Keratinocyte (primary cell): ENCODE results near the gene ACYP2. TPM values are rescaled to one million over a fixed set of nuclear protein-coding genes. Genes with fewer than 3 reads are reported as not detected.

Source experiments
- DNase-seq: peaks from one replicate; pipeline ENCODE4 v3.0.0-alpha.2; 2011; ENCODE audit warnings: low read depth, missing footprints, low spot score
- FAIRE-seq: peaks from 2 replicates; lab custom pipeline; 2011; peaks lifted over from hg19 to GRCh38; lab: Jason Lieb, UNC
- H2AFZ ChIP-seq: 2 replicates; pipeline ENCODE4 v1.6.0; 2012; ENCODE audit warnings: low read length, control low read depth, inconsistent platforms; ENCODE audit not compliant: control insufficient read depth
- H3K27ac ChIP-seq: 2 replicates; pipeline ENCODE4 v1.5.1; 2011; ENCODE audit warnings: low read length; ENCODE audit not compliant: control insufficient read depth, insufficient read depth
- H3K27me3 ChIP-seq: 3 replicates; pipeline ENCODE4 v1.6.0; 2011; ENCODE audit warnings: low read length; ENCODE audit not compliant: control insufficient read depth, insufficient read depth; ENCODE audit errors: extremely low read depth
- H3K36me3 ChIP-seq, 2 experiments: 2 replicates in 1 of 2; 3 replicates in 1 of 2; pipeline ENCODE4 v1.5.1; 2011; ENCODE audit warnings: low read length in 2 of 2, mild to moderate bottlenecking in 1 of 2; ENCODE audit not compliant: control insufficient read depth in 2 of 2, insufficient read depth in 2 of 2; ENCODE audit errors: extremely low read depth in 1 of 2
- H3K4me1 ChIP-seq: 3 replicates; pipeline ENCODE4 v1.5.1; 2011; ENCODE audit warnings: low read length; ENCODE audit not compliant: control insufficient read depth, insufficient read depth; ENCODE audit errors: extremely low read depth
- H3K4me2 ChIP-seq: 3 replicates; pipeline ENCODE4 v1.6.0; 2011; ENCODE audit warnings: low read depth, low read length; ENCODE audit not compliant: control insufficient read depth, insufficient read depth; ENCODE audit errors: extremely low read depth
- H3K4me3 ChIP-seq, 3 experiments: fragments of 200-600 bp in 1 of 3; sonication (generic) in 1 of 3; 2 replicates in 2 of 3; 3 replicates in 1 of 3; pipeline ENCODE4 v1.5.1; 2011 to 2016; ENCODE audit warnings: low read length in 3 of 3, mild to moderate bottlenecking in 3 of 3, control low read depth in 2 of 3, inconsistent platforms in 1 of 3, low read depth in 1 of 3, mixed read lengths in 1 of 3, mixed run types in 1 of 3, moderate library complexity in 1 of 3; ENCODE audit not compliant: control insufficient read depth in 2 of 3, insufficient read depth in 2 of 3; ENCODE audit errors: extremely low read depth in 1 of 3
- H3K79me2 ChIP-seq: 2 replicates; pipeline ENCODE4 v1.6.0; 2012; ENCODE audit warnings: low read length; ENCODE audit not compliant: control insufficient read depth, insufficient read depth
- H3K9ac ChIP-seq: 3 replicates; pipeline ENCODE4 v1.6.0; 2011; ENCODE audit warnings: low read length; ENCODE audit not compliant: control insufficient read depth, insufficient read depth; ENCODE audit errors: extremely low read depth
- H3K9me1 ChIP-seq: 3 replicates; pipeline ENCODE4 v1.6.0; 2011; ENCODE audit warnings: low read length; ENCODE audit not compliant: control insufficient read depth, insufficient read depth; ENCODE audit errors: extremely low read depth
- H3K9me3 ChIP-seq: 2 replicates; pipeline ENCODE4 v1.5.1; 2012; ENCODE audit warnings: low read depth, low read length; ENCODE audit not compliant: control insufficient read depth
- H4K20me1 ChIP-seq: 3 replicates; pipeline ENCODE4 v1.6.0; 2011; ENCODE audit warnings: low read length; ENCODE audit not compliant: control insufficient read depth, insufficient read depth; ENCODE audit errors: extremely low read depth
- CTCF ChIP-seq, 3 experiments: IDR thresholded peaks in 1 of 3; conservative IDR thresholded peaks in 1 of 3; optimal IDR thresholded peaks in 1 of 3; 2 replicates in 2 of 3; 3 replicates in 1 of 3; pipeline versions ENCODE3 to v1.5.1; 2011; ENCODE audit warnings: low read length in 3 of 3, mild to moderate bottlenecking in 3 of 3, moderate library complexity in 2 of 3, control low read depth in 1 of 3, inconsistent platforms in 1 of 3; ENCODE audit not compliant: insufficient read depth in 2 of 3; ENCODE audit errors: extremely low read depth in 1 of 3
- EZH2 ChIP-seq: IDR thresholded peaks from one replicate; pipeline ENCODE4 v1.6.1; 2012; ENCODE audit warnings: inconsistent platforms, mild to moderate bottlenecking, low read length, moderate library complexity
- dilution Hi-C: fragments of 300-500 bp; cut with MboI; formaldehyde crosslinking; loops from one replicate; pipeline ENCODE4 v1.7.0; 2020; ENCODE audit warnings: low sequenced_read_pairs; ENCODE audit not compliant: extremely low pct_ligation_motif_present
- polyA plus RNA-seq, 5 experiments: library from polyadenylated mRNA; depleted of rRNA in 3 of 5; stranded (reverse) in 3 of 5; stranded (forward) in 1 of 5; unstranded in 1 of 5; fragments of >200 nt; gene quantifications; 1 replicate in 1 of 5; 2 replicates in 3 of 5; 3 replicates in 1 of 5; pipeline versions ENCODE4 v1.2.1 to v1.2.3, GENCODE V29; 2011 to 2012; ENCODE audit warnings: missing spikeins in 2 of 5, low read depth in 1 of 5, low replicate concordance in 1 of 5

Gene ACYP2
- polyA plus RNA-seq, 1 donor (not counting 4 experiments of a cell fraction or from before 2014, with no cell fraction given) = 8.7 TPM

GRCh38 chr2:54285451-54285850 is 170.0 kb downstream of the ACYP2 start:
- H3K4me1 ChIP-seq = no peaks in the 10 kb centered on the region
- H3K4me3 ChIP-seq = no peak overlapping the region
- TF ChIP-seq CTCF (optimal IDR thresholded peaks at IDR 0.05 in 1 of 3, IDR thresholded peaks at IDR 0.05 in 1 of 3, conservative IDR thresholded peaks at IDR 0.05 in 1 of 3; ENCODE audit: extremely low read depth in 1 of 3, insufficient read depth in 2 of 3, low read length in 3 of 3) (no peak), EZH2 (no peak)
- H3K9me1 ChIP-seq = no peaks in the 10 kb centered on the region
- no peak overlapping the region for H3K4me2 ChIP-seq
- H3K79me2 ChIP-seq = no peaks in the 10 kb centered on the region
- no peaks in the 10 kb centered on the region for H3K36me3 ChIP-seq
- H3K9me3 ChIP-seq = no peaks in the 10 kb centered on the region
- dilution Hi-C loops = no loop called here
- H3K9ac ChIP-seq = no peak overlapping the region
- FAIRE-seq = no peak
- H3K27me3 ChIP-seq = no peaks in the 10 kb centered on the region
- no peak overlapping the region for H3K27ac ChIP-seq
- no peak for DNase-seq
- no peaks in the 10 kb centered on the region for H4K20me1 ChIP-seq
- no peak overlapping the region for H2AFZ ChIP-seq

DNA sequence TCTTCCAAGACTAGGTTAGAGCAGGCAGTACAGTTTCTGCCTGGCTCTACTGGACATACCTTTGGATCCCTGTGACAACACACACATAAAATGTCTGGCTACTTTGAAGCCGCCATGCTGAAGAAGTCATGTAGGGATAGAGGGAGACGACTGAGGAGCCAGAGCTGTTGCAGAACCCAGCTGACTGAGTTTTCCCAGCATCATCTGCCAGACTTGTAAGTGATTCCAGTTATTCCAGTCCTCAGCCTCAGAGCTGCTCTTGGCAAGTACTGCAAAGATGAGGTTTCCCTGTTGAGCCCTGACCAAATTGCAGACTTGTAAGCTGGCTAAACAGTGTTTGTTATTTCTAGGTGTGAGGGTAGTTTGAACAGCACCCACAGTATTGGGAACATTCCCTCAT is 172.1 kb downstream of the ACYP2 start:
- dilution Hi-C loops = no loop called here

More for the DNA sequence above, 172.1 kb downstream of the ACYP2 start:
- TF ChIP-seq EZH2 (no peak), CTCF (optimal IDR thresholded peaks at IDR 0.05 in 1 of 3, IDR thresholded peaks at IDR 0.05 in 1 of 3, conservative IDR thresholded peaks at IDR 0.05 in 1 of 3; ENCODE audit: extremely low read depth in 1 of 3, insufficient read depth in 2 of 3, low read length in 3 of 3) (no peak)
- FAIRE-seq = no peak
- H4K20me1 ChIP-seq = no peaks in the 10 kb centered on the region
- no peak overlapping the region for H3K9ac ChIP-seq
- no peaks in the 10 kb centered on the region for H3K4me1 ChIP-seq
- DNase-seq = no peak
- H2AFZ ChIP-seq = no peak overlapping the region
- no peaks in the 10 kb centered on the region for H3K79me2 ChIP-seq
- H3K36me3 ChIP-seq = no peaks in the 10 kb centered on the region
- H3K27ac ChIP-seq = no peak overlapping the region
- no peaks in the 10 kb centered on the region for H3K27me3 ChIP-seq
- H3K4me3 ChIP-seq = no peak overlapping the region
- H3K9me1 ChIP-seq = no peaks in the 10 kb centered on the region
- H3K9me3 ChIP-seq = no peaks in the 10 kb centered on the region
- no peak overlapping the region for H3K4me2 ChIP-seq
